ENCODE measurements around the gene PIK3CB. TPM values are rescaled to one million over a fixed set of nuclear protein-coding genes. Genes with fewer than 3 reads are reported as not detected.

The PIK3CB gene
- total RNA-seq, 1 experiment from 2014 or later, result 73.9 TPM

DNA sequence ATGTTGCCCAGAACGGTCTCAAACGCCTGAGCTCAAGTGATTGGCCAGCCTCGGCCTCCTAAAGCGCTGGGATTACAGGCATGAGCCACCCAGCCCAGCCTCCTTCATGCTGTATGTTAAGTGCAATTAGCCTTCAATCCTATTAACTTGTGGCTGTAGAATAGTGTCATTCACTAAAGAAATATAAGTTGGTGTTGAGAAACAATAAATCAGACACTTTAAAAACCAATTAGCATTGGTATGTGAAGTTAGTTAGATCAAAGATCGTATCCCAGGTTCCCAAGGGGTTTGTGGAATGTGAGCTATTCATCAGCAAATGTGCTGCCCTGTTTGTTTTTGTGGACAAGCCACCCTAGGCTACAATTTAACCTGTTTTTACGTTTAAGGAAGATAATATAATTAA, 11.0 kb upstream of the PIK3CB start:
- in situ Hi-C loops (cut with HindIII; ENCODE audit: low pct_unique_long_range_greater_than_20kb, low sequenced_read_pairs) (no loop called here), intact Hi-C loops (cut with micrococcal nuclease; ENCODE audit: unreplicated experiment) (no loop called here)
- H3K27me3 ChIP-seq (ENCODE audit: control insufficient read depth, insufficient read depth, low read length), result no peaks in the 10 kb centered on the region
- DNase-seq (ENCODE audit: low read depth, low spot score) (no peak), ATAC-seq (no peak)
- H3K36me3 ChIP-seq (ENCODE audit: control insufficient read depth, insufficient read depth, low read length), result no peaks in the 10 kb centered on the region
- BruUV-seq (replicated peaks), result no TSS peak
- no peak overlapping the region for H3K27ac ChIP-seq (ENCODE audit: low read length)
- no peaks in the 10 kb centered on the region for H3K4me1 ChIP-seq (ENCODE audit: control insufficient read depth, insufficient read depth, low read length)
- H3K9me3 ChIP-seq (ENCODE audit: control insufficient read depth, insufficient read depth, low read depth, low read length), result no peaks in the 10 kb centered on the region
- TF ChIP-seq, protein P1, sequence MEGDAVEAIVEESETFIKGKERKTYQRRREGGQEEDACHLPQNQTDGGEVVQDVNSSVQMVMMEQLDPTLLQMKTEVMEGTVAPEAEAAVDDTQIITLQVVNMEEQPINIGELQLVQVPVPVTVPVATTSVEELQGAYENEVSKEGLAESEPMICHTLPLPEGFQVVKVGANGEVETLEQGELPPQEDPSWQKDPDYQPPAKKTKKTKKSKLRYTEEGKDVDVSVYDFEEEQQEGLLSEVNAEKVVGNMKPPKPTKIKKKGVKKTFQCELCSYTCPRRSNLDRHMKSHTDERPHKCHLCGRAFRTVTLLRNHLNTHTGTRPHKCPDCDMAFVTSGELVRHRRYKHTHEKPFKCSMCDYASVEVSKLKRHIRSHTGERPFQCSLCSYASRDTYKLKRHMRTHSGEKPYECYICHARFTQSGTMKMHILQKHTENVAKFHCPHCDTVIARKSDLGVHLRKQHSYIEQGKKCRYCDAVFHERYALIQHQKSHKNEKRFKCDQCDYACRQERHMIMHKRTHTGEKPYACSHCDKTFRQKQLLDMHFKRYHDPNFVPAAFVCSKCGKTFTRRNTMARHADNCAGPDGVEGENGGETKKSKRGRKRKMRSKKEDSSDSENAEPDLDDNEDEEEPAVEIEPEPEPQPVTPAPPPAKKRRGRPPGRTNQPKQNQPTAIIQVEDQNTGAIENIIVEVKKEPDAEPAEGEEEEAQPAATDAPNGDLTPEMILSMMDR (IDR thresholded peaks at IDR 0.05), result no peak
- TF ChIP-seq TCF7L2 (IDR thresholded peaks at IDR 0.05; ENCODE audit: low read depth, low read length) (no peak), POLR2AphosphoS5 (IDR thresholded peaks at IDR 0.05; ENCODE audit: low read depth, low read length) (no peak), SIN3A (IDR thresholded peaks at IDR 0.05; ENCODE audit: borderline replicate concordance, insufficient read depth, low read depth, low read length) (no peak)
- TF ChIP-seq, protein P2, sequence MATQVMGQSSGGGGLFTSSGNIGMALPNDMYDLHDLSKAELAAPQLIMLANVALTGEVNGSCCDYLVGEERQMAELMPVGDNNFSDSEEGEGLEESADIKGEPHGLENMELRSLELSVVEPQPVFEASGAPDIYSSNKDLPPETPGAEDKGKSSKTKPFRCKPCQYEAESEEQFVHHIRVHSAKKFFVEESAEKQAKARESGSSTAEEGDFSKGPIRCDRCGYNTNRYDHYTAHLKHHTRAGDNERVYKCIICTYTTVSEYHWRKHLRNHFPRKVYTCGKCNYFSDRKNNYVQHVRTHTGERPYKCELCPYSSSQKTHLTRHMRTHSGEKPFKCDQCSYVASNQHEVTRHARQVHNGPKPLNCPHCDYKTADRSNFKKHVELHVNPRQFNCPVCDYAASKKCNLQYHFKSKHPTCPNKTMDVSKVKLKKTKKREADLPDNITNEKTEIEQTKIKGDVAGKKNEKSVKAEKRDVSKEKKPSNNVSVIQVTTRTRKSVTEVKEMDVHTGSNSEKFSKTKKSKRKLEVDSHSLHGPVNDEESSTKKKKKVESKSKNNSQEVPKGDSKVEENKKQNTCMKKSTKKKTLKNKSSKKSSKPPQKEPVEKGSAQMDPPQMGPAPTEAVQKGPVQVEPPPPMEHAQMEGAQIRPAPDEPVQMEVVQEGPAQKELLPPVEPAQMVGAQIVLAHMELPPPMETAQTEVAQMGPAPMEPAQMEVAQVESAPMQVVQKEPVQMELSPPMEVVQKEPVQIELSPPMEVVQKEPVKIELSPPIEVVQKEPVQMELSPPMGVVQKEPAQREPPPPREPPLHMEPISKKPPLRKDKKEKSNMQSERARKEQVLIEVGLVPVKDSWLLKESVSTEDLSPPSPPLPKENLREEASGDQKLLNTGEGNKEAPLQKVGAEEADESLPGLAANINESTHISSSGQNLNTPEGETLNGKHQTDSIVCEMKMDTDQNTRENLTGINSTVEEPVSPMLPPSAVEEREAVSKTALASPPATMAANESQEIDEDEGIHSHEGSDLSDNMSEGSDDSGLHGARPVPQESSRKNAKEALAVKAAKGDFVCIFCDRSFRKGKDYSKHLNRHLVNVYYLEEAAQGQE (IDR thresholded peaks at IDR 0.05; ENCODE audit: insufficient read depth in 1 of 2, low read depth in 2 of 2, low read length in 1 of 2), result no peak
- CTCF ChIA-PET, result no interaction called here
- no peak overlapping the region for H3K4me3 ChIP-seq (ENCODE audit: low read depth in 2 of 2, low read length in 2 of 2)
- POLR2A ChIA-PET, result no interaction called here

DNA sequence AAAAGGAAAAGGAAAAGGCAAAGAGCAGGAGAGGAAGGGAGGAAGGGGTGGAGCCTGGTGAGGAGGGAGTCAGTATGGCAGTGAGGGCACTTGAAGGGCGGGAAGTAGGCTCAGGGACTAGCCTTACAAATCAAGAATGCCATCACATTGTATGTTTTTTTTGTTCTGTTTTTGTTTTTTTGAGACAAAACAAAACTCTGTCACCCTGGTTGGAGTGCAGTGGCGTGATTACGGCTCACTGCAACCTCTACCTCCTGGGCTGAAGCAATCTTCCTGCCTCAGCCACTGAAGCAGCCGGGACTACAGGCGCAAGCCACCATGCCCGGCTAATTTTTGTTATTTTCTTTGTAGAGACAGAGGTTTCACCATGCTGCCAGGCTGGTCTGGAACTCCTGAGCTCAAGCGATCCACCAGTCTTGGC, 10.5 kb upstream of the PIK3CB start:
- Histone ChIP-seq H3K9me3 (ENCODE audit: control insufficient read depth, insufficient read depth, low read depth, low read length) (no peaks in the 10 kb centered on the region), H3K27ac (ENCODE audit: low read length) (no peak overlapping the region), H3K36me3 (ENCODE audit: control insufficient read depth, insufficient read depth, low read length) (no peaks in the 10 kb centered on the region), H3K4me1 (ENCODE audit: control insufficient read depth, insufficient read depth, low read length) (no peaks in the 10 kb centered on the region), H3K4me3 (ENCODE audit: low read depth in 2 of 2, low read length in 2 of 2) (no peak overlapping the region), H3K27me3 (ENCODE audit: control insufficient read depth, insufficient read depth, low read length) (no peaks in the 10 kb centered on the region)
- DNase-seq (ENCODE audit: low read depth, low spot score) (no peak), ATAC-seq (no peak)
- ChIA-PET POLR2A (no interaction called here), CTCF (interaction anchor here (0.7 kb wide), 1 partner anchor 375 kb away, joined by 3 read pairs; no protein-coding TSS in a partner anchor)
- BruUV-seq (replicated peaks), result no TSS peak
- TF ChIP-seq, protein P1 (IDR thresholded peaks at IDR 0.05), result no peak
- TF ChIP-seq, protein P2 (IDR thresholded peaks at IDR 0.05; ENCODE audit: insufficient read depth in 1 of 2, low read depth in 2 of 2, low read length in 1 of 2), result no peak
- no peak for TF ChIP-seq POLR2AphosphoS5 (IDR thresholded peaks at IDR 0.05; ENCODE audit: low read depth, low read length)
- intact Hi-C loops (cut with micrococcal nuclease; ENCODE audit: unreplicated experiment), result no loop called here
- in situ Hi-C loops (cut with HindIII; ENCODE audit: low pct_unique_long_range_greater_than_20kb, low sequenced_read_pairs), result no loop called here
